ENCODE measurements around the gene MAOA. TPM values are rescaled to one million over a fixed set of nuclear protein-coding genes. Genes with fewer than 3 reads are reported as not detected.
"Not testable (repeated sequence)": the region's sequence is repeated elsewhere in the genome, so short reads cannot be mapped to it uniquely, and the experiment has no call there.

Gene MAOA
- total RNA-seq (10 to 100 TPM; 27.3 to 93.0 (median 78.3) TPM), polyA plus RNA-seq (10 to 100 TPM; 15.5 to 47.7 (median 23.6) TPM)
- long read RNA-seq, donor 1, full-length matches to known transcripts = 5 of 5 reads
- long read RNA-seq, donor 1, partial matches to known transcripts = 0 of 5 reads
- long read RNA-seq, donor 1, other reads (novel, unspliced or antisense) = 0 of 5 reads
- long read RNA-seq, donor 2, full-length matches to known transcripts = 1 of 1 reads
- long read RNA-seq, donor 2, partial matches to known transcripts = 0 of 1 reads
- long read RNA-seq, donor 2, other reads (novel, unspliced or antisense) = 0 of 1 reads
- long read RNA-seq, donor 3, full-length matches to known transcripts = 9 of 9 reads
- long read RNA-seq, donor 3, partial matches to known transcripts = 0 of 9 reads
- long read RNA-seq, donor 3, other reads (novel, unspliced or antisense) = 0 of 9 reads
- long read RNA-seq, donor 4, full-length matches to known transcripts = 73 of 85 reads
- long read RNA-seq, donor 4, partial matches to known transcripts = 5 of 85 reads
- long read RNA-seq, donor 4, other reads (novel, unspliced or antisense) = 7 of 85 reads
- long read RNA-seq, donor 5, full-length matches to known transcripts = 109 of 119 reads
- long read RNA-seq, donor 5, partial matches to known transcripts = 5 of 119 reads
- long read RNA-seq, donor 5, other reads (novel, unspliced or antisense) = 5 of 119 reads
- long read RNA-seq, donor 6, full-length matches to known transcripts = 20 of 26 reads
- long read RNA-seq, donor 6, partial matches to known transcripts = 5 of 26 reads
- long read RNA-seq, donor 6, other reads (novel, unspliced or antisense) = 1 of 26 reads
- long read RNA-seq, donor 7, full-length matches to known transcripts = 1 of 1 reads
- long read RNA-seq, donor 7, partial matches to known transcripts = 0 of 1 reads
- long read RNA-seq, donor 7, other reads (novel, unspliced or antisense) = 0 of 1 reads
- long read RNA-seq, donor 8, full-length matches to known transcripts = 4 of 4 reads
- long read RNA-seq, donor 8, partial matches to known transcripts = 0 of 4 reads
- long read RNA-seq, donor 8, other reads (novel, unspliced or antisense) = 0 of 4 reads
- long read RNA-seq, donor 9 = 0 reads
- long read RNA-seq, donor 10, full-length matches to known transcripts = 1 of 8 reads
- long read RNA-seq, donor 10, partial matches to known transcripts = 0 of 8 reads
- long read RNA-seq, donor 10, other reads (novel, unspliced or antisense) = 7 of 8 reads

DNA sequence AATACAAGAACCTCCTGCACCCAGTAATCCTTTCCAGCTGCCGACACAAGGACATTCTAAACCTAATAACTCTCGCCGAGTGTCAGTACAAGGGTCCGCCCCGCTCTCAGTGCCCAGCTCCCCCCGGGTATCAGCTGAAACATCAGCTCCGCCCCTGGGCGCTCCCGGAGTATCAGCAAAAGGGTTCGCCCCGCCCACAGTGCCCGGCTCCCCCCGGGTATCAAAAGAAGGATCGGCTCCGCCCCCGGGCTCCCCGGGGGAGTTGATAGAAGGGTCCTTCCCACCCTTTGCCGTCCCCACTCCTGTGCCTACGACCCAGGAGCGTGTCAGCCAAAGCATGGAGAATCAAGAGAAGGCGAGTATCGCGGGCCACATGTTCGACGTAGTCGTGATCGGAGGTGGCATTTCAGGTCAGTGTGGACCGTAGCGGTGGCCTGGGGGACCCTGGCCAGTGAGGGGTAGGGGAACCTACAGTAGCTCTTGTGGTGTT lies at the start of gene MAOA:
Gene MAOA, plus strand, starts transcription at position 295 of the 490 bp plus-strand sequence. Its CDS starts 43 bp downstream, at position 338.
- H3K4me1 ChIP-seq (replicated peaks in 1 of 2) = peaks cover 0 to 7% of the 10 kb centered on the region in 2 donors
- no peaks in the 10 kb centered on the region for H3K9me3 ChIP-seq (replicated peaks in 1 of 3)
- peak; percentile 73 to 91 (median 82) for DNase-seq
- H3K36me3 ChIP-seq (replicated peaks in 1 of 2) = no peaks in the 10 kb centered on the region
- no peaks in the 10 kb centered on the region for H3K27me3 ChIP-seq
- intact Hi-C loops (cut with DNase I) = loop anchor here in 1 of 2 donors (10.0 kb wide), 2 partner anchors 49 to 89 kb away; no protein-coding TSS in a partner anchor
- H3K27ac ChIP-seq = peak within 1 kb of the TSS in 4 of 5 donors; percentile 57 to 92 (median 80)
- TF ChIP-seq CTCF (IDR thresholded peaks at IDR 0.05) (no peak), POLR2A (IDR thresholded peaks at IDR 0.05) (peak in 1 of 2 donors; percentile 59)
- H3K4me3 ChIP-seq = peak within 1 kb of the TSS in 3 of 4 donors; percentile 32 to 66 (median 48)
- WGBS, 4 donors = 1 to 52% (median 18%) methylated on average over 5 to 29 of the region's 29 CpGs

DNA sequence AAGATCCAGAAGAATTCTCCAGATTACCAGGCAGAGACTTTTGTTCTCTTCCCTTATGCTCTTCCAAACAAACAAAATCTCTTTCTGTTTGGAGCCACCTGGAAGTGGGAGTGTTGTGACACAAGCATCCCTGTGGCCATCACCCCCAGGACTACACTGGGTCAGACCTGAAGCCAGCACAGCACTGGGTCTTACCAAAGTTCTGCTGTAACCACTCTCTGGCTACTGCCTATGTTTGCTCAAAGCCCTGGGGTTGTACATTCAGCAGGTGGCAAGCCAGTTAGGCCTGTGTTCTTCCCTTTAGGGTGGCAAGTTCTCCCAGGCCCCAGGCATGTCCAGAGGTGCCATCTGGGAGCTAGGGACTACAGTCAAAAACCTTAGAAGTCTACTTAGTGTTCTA lies 43.7 kb upstream of the MAOA start:
- Histone ChIP-seq H3K27ac (no peak overlapping the region), H3K4me1 (replicated peaks in 1 of 2) (no peaks in the 10 kb centered on the region), H3K4me3 (no peak overlapping the region), H3K36me3 (replicated peaks in 1 of 2) (no peaks in the 10 kb centered on the region), H3K27me3 (peaks cover 26% of the 10 kb centered on the region), H3K9me3 (replicated peaks in 1 of 3) (no peaks in the 10 kb centered on the region)
- no peak for TF ChIP-seq POLR2A (IDR thresholded peaks at IDR 0.05)
- no peak for DNase-seq
- intact Hi-C loops (cut with DNase I) = no loop called here

- TF ChIP-seq POLR2A (IDR thresholded peaks at IDR 0.05) (no peak), CTCF (IDR thresholded peaks at IDR 0.05) (no peak)
- intact Hi-C loops (cut with DNase I) = no loop called here
- Histone ChIP-seq H3K9me3 (replicated peaks in 1 of 3) (no peaks in the 10 kb centered on the region), H3K36me3 (replicated peaks in 1 of 2) (no peaks in the 10 kb centered on the region), H3K27ac (no peak overlapping the region), H3K4me1 (replicated peaks in 1 of 2) (no peaks in the 10 kb centered on the region), H3K4me3 (no peak overlapping the region), H3K27me3 (peaks cover 30% of the 10 kb centered on the region)
- DNase-seq = no peak
- WGBS, 4 donors = 66 to 82% (median 70%) methylated on average over 5 of the region's 5 CpGs
These were observed 40.4 kb upstream of the MAOA start for GRCh38 chrX:43615660-43616059.

DNA sequence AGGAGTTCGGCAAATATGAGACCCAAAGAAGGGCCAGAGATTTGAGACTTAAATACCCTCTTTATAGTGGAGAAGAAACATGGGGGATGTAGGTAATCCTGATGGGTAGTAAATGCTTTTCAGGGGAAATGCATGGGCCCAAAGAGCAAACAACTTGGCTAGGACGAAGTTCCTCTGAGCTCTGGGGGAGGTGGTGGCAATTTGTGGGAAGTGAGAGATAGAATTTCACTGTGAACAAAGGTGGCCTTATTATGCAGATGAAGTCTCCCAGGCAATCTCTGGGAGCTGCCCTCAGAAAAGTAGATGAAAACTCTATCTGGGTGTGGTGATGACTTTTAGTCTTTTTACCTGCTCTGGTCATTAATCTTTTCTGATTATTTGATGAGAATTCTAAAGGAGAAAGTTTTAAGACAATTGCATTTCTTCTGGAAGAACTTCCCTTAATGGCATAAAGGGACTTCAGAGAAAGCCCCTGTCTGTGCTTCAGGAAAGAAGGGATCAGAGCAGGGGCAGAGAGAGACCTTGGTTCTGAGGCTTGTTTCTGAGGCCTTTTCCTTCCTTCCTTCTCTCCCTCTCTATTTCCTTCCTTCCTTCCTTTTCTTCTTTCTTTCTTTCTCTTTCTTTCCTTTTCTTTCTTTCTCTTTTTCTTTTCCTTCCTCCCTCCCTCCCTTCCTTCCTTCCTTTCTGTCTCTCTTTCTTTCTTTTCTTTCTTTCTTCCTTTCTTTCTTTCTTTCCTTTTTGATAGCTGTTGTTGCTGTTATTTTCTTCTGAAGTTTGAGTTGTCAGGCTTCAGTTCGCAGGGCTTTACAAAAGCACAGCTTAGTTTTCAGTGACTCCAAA lies 37.5 kb upstream of the MAOA start:
- Histone ChIP-seq H3K4me3 (no peak overlapping the region), H3K4me1 (replicated peaks in 1 of 2) (no peaks in the 10 kb centered on the region), H3K36me3 (replicated peaks in 1 of 2) (no peaks in the 10 kb centered on the region), H3K27me3 (peaks cover 20% of the 10 kb centered on the region), H3K27ac (no peak overlapping the region), H3K9me3 (replicated peaks in 1 of 3) (no peaks in the 10 kb centered on the region)
- TF ChIP-seq CTCF (IDR thresholded peaks at IDR 0.05) = no peak
- TF ChIP-seq POLR2A (IDR thresholded peaks at IDR 0.05) = no peak
- no peak for DNase-seq
- intact Hi-C loops (cut with DNase I) = no loop called here
- 68 to 84% (median 78%) methylated on average over 3 of the region's 3 CpGs for WGBS, 4 donors

- H3K36me3 ChIP-seq (replicated peaks in 1 of 2); H3K4me3 ChIP-seq; intact Hi-C loops (cut with DNase I); H3K4me1 ChIP-seq (replicated peaks in 1 of 2); H3K9me3 ChIP-seq (replicated peaks in 1 of 3); H3K27ac ChIP-seq: not testable (repeated sequence)
- peak in 1 of 7 donors; percentile 19 for DNase-seq
- H3K27me3 ChIP-seq = peaks cover 19% of the 10 kb centered on the region
- whole genome bisulfite sequencing, 4 donors = 37 to 40% (median 39%) methylated on average over 2 of the region's 2 CpGs
These were observed 36.2 kb upstream of the MAOA start for GRCh38 chrX:43619861-43620260.
